Stimulated activated CD8-positive, alpha-beta memory T cell treated with anti-CD3 and anti-CD28 coated beads, Interleukin-15, amount 100 ng/mL, for 1 hour (primary cell): ENCODE results near the gene TMPRSS9.
"Not testable (repeated sequence)": the region's sequence is repeated elsewhere in the genome, so short reads cannot be mapped to it uniquely, and the experiment has no call there.

Experiments
- DNase-seq: peaks from one replicate; pipeline ENCODE4 v3.0.0-alpha.2; 2020; ENCODE audit warnings: low read depth

TMPRSS9 gene

GRCh38 chr19:2342656-2343288 is 17.3 kb upstream of the TMPRSS9 start:
- no peak for DNase-seq

DNA sequence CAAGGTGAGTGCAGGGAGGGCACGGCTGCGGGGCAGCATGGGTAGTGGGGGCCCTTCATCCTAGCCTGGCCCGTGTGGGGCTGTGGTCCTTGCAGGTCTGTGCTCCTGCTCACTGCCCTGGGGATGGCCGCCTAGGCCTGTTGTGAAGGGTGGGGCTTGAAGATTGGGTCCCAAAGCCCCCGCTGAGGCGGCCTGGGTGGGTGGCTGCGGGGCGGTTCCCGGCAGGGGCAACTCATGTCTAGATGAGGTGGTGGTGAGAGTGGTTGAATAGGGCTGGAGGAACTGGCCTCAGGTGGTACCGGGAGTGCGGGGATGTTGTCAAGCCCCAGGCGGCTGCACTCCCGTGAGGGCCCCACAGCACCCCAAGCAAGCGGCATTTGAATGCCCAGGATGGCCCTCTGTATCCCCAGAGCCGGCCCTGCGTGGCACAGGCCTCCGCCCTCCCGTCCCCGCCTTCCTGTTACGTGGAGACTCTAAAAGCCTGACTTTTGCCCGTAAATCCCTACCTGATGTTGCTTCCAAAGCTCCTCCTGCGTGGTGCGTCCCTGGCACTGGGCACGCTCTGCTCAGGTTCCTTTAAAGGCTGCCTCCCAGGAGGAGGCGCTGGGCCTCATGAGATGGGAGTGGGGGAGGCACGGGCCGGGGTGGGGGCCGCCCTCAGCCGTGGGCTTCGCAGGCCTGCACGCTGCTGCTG is 16.6 kb upstream of the TMPRSS9 start:
- no peak for DNase-seq

- no peak for DNase-seq
These were observed 15.6 kb upstream of the TMPRSS9 start for GRCh38 chr19:2344381-2344870.

DNA sequence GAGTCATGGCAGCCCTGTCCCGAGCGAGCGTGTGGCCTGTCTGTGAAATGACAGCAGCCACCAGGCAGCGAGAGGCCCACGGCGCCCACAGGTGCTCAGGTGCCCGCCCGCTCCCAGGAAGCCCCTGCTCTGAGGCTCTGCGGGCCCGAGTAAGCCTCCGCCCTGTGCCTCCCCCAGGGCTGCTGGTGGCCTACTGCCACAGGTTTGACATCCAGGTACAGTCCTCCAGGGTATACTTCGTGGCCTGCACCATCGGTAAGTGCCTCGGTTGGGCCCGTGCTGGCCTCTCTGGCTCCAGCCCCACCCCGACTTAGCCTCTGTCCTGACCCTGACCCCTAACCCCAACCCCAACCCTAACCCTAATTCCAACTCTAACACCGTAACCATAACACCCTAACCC is 15.0 kb upstream of the TMPRSS9 start:
- DNase-seq = no peak

- DNase-seq = no peak
These were observed 14.0 kb upstream of the TMPRSS9 start for GRCh38 chr19:2345794-2346663.

- not testable (repeated sequence) for DNase-seq
These were observed 10.2 kb upstream of the TMPRSS9 start for GRCh38 chr19:2349818-2350217.

DNA sequence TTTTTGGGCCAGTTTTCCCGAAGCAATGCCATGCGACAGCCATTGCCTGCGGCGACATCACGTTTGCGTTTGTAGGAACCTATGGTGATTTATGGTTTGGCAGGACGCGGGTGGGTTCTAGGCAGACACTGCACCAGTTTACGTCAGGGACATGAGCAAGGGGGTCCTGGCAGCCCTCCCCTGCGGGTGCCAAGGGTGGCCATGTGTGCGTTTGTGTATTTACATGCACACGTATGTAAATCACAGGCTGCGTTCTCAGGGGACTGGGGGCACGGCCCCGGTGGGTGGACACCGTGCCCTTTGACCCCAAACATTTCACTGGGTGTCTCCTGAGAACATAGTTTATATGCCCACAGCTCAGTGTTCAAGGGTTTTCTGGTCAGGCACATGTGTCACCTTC is 9.4 kb upstream of the TMPRSS9 start:
- no peak for DNase-seq

- DNase-seq = no peak
These were observed 8.5 kb upstream of the TMPRSS9 start for GRCh38 chr19:2351591-2351990.

GRCh38 chr19:2352121-2352520 is 7.9 kb upstream of the TMPRSS9 start:
- no peak for DNase-seq

- DNase-seq = no peak
These were observed 6.7 kb upstream of the TMPRSS9 start for GRCh38 chr19:2353159-2353886.

GRCh38 chr19:2353887-2354592 is 6.0 kb upstream of the TMPRSS9 start:
- DNase-seq = no peak

- no peak for DNase-seq
These were observed 5.4 kb upstream of the TMPRSS9 start for GRCh38 chr19:2354670-2355069.

GRCh38 chr19:2355168-2356035 is 4.7 kb upstream of the TMPRSS9 start:
- no peak for DNase-seq

DNA sequence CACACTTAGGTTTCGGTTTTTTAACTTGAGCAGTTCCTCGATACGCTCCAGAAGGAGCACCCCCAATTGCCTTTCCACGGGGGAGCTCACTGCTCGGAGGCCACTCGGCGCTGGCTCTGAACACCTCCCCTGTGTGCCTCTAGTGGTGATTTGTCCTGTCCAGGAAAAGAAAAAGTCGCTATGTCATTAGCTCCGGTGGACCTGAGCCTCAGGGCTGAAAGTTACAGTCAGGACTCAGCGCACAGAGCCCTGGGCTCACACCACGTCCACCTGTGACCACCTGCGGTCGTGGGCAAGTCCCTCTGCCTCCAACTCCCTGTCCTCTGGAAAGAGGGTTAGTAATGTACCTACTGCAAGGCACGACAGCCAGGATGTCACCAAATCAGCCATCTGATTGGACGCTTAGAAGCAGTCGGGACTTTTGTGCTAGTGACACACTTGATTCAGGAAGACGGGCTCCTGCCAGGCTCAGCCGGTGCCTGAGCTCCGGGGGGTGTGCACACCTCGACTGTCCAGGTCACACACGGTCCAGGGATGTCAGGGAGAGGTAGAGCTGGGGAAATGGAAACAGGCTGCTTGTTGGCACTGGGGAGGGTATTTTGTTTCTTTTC is 3.9 kb upstream of the TMPRSS9 start:
- no peak for DNase-seq

DNA sequence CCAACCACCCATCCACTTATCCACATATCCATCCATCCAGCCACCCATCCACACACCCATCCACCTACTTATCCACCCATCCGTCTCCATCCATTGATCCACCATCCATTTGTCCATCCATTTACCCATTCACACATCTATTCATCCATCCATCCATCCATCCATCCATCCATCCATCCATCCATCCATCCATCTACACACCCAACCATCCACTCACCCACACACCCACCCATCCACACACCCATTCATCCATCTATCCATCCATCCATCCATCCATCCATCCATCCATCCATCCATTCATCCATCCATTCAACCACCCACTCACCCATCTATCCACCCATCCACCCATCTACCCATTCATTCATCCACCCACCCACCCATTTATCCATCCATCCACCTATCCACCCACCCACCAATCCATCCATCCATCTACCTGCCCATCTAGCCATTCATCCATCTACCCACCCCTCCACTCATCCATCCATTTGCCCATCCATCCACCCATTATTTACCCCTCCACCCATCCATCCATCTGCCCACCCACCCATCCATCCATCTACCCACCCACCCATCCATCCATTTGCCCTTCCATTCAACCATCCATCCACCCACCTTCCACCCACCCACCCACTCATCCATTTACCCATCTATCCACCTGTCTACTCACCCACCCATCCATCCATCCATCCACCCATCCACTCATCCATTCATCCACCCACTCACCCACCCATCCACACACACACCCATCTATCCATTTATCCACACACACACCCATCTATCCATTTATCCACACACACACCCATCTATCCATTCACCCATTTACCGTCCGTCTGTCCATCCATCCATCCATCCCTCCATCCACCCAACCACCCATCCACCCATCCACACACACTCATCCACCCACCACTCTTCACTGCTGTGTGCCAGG is 2.5 kb upstream of the TMPRSS9 start:
- no peak for DNase-seq

DNA sequence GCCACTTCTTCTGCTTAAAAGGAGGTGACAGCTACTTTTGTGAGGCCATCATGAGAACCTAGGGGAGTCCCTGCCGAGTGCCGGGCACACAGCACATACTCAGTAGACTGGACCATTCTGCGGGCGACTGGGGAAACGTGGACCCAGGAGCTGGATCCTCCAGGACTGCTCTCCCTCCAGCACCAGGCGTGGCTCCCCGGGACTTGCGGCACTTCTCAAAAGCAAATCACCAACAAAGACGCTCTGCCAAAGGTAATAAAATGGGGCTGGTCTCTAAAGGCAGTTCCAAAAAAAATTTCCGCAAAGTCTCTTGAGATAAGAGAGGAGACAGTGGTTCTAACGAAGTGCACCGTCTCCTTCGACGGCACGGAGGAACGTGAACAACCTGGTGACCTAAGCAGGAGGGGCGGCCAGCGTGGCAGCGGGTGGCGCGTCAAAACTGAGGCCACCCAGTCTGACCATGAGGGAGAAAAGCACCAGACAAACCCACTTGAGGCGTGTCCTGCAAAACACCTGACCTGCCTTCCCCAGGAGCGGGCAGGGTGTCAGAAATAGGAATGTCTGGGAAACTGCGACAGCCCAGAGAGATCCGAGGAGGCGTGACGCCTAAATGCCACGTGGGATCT is 1.4 kb upstream of the TMPRSS9 start:
- no peak for DNase-seq

GRCh38 chr19:2360833-2361232 is 768 bp downstream of the TMPRSS9 start:
- DNase-seq = no peak

GRCh38 chr19:2361246-2362045 is 1.4 kb downstream of the TMPRSS9 start:
- DNase-seq = no peak
